HepG2 (cell line): ENCODE data around the gene ADAM22. TPM values are rescaled to one million over a fixed set of nuclear protein-coding genes. Genes with fewer than 3 reads are reported as not detected.
A peak's percentile ranks its signal among the peaks of the same experiment; 100 is the strongest.

Experiments used
- BCL3 ChIP-seq: sonication (generic); formaldehyde crosslinking; IDR thresholded peaks from 2 replicates; pipeline ENCODE4 v1.5.1; 2020; ENCODE audit warnings: mild to moderate bottlenecking, missing genetic modification reagents, moderate library complexity
- BORCS8-MEF2B ChIP-seq: sonication (generic); formaldehyde crosslinking; IDR thresholded peaks from 2 replicates; pipeline ENCODE4 v1.8.0; 2022; ENCODE audit warnings: mild to moderate bottlenecking, missing genetic modification reagents
- GMEB2 ChIP-seq: IDR thresholded peaks from 2 replicates; pipeline ENCODE4 v1.6.1; 2016; ENCODE audit warnings: missing biosample characterization, missing genetic modification reagents, low read depth
- KDM2A ChIP-seq: sonication (generic); formaldehyde crosslinking; IDR thresholded peaks from 2 replicates; pipeline ENCODE4 v1.4.0; 2020; ENCODE audit warnings: low read depth, missing genetic modification reagents, borderline replicate concordance
- MATR3 ChIP-seq: sonication (generic); formaldehyde crosslinking; IDR thresholded peaks from 2 replicates; pipeline ENCODE4 v1.4.0; 2020; ENCODE audit warnings: missing genetic modification reagents
- MNT ChIP-seq: fragments of 450-650 bp; IDR thresholded peaks from 2 replicates; pipeline ENCODE4 v1.6.1; 2016
- MYPOP ChIP-seq: sonication (generic); formaldehyde crosslinking; IDR thresholded peaks from 2 replicates; pipeline ENCODE4 v1.8.1; 2023; ENCODE audit warnings: mild to moderate bottlenecking, moderate library complexity, missing genetic modification reagents
- NCOA1 ChIP-seq: sonication (generic); formaldehyde crosslinking; IDR thresholded peaks from 2 replicates; pipeline ENCODE4 v1.9.0; 2021; ENCODE audit warnings: missing genetic modification reagents
- SMAD9 ChIP-seq: sonication (generic); formaldehyde crosslinking; IDR thresholded peaks from 2 replicates; pipeline ENCODE4 v1.5.1; 2020; ENCODE audit warnings: mild to moderate bottlenecking, missing genetic modification reagents
- SMARCC2 ChIP-seq: fragments of 450-650 bp; IDR thresholded peaks from 2 replicates; pipeline ENCODE4 v1.6.1; 2017; ENCODE audit warnings: antibody characterized with exemption, mild to moderate bottlenecking
- TCF7L2 ChIP-seq: IDR thresholded peaks from 2 replicates; pipeline ENCODE4 v1.6.1; 2011; ENCODE audit warnings: mild to moderate bottlenecking, low read depth, low read length, moderate library complexity
- ZIK1 ChIP-seq: sonication (generic); formaldehyde crosslinking; IDR thresholded peaks from 2 replicates; pipeline ENCODE4 v1.5.0; 2020; ENCODE audit warnings: mild to moderate bottlenecking, low read depth, missing genetic modification reagents, borderline replicate concordance
- ZKSCAN8 ChIP-seq: IDR thresholded peaks from 2 replicates; pipeline ENCODE4 v1.6.1; 2016; ENCODE audit warnings: borderline replicate concordance, missing genetic modification reagents, missing compliant biosample characterization
- ZNF225 ChIP-seq: sonication (generic); formaldehyde crosslinking; IDR thresholded peaks from 2 replicates; pipeline ENCODE4 v1.4.0; 2020; ENCODE audit warnings: mild to moderate bottlenecking, missing genetic modification reagents
- ZNF326 ChIP-seq: sonication (generic); formaldehyde crosslinking; IDR thresholded peaks from 2 replicates; pipeline ENCODE4 v1.4.0; 2020; ENCODE audit warnings: missing genetic modification reagents, borderline replicate concordance
- ZNF503 ChIP-seq: sonication (generic); formaldehyde crosslinking; IDR thresholded peaks from 2 replicates; pipeline ENCODE4 v1.4.0; 2020; ENCODE audit warnings: missing genetic modification reagents
- ZNF510 ChIP-seq: sonication (generic); formaldehyde crosslinking; IDR thresholded peaks from 2 replicates; pipeline ENCODE4 v1.4.0; 2020; ENCODE audit warnings: low read depth, mild to moderate bottlenecking, missing genetic modification reagents
- ZNF672 ChIP-seq: sonication (generic); formaldehyde crosslinking; IDR thresholded peaks from 2 replicates; pipeline ENCODE4 v1.8.1; 2022; ENCODE audit warnings: missing genetic modification reagents
- ZNF839 ChIP-seq: sonication (generic); formaldehyde crosslinking; IDR thresholded peaks from 2 replicates; pipeline ENCODE4 v1.4.0; 2020; ENCODE audit warnings: missing genetic modification reagents, mild to moderate bottlenecking, borderline replicate concordance
- polyA plus RNA-seq, 8 experiments: library from polyadenylated mRNA; depleted of rRNA in 3 of 8; stranded (reverse) in 7 of 8; unstranded in 1 of 8; fragments of >200 nt; fragmentation: Illumina TruSeq in 4 of 8; extraction: Trizol in 4 of 8; gene quantifications; 2 replicates each; pipeline versions ENCODE4 v1.2.1 to v1.2.3, GENCODE V29; 2011 to 2016; ENCODE audit warnings: low read depth in 4 of 8, missing spikeins in 1 of 8, mixed read lengths in 1 of 8; ENCODE audit not compliant: insufficient read depth in 1 of 8
- total RNA-seq, 5 experiments: library from RNA; depleted of rRNA; stranded (reverse); fragments of >200 nt; fragmentation: Illumina TruSeq; extraction: Trizol; gene quantifications; 2 replicates each; pipeline ENCODE4 v1.2.3, GENCODE V29; 2016; ENCODE audit warnings: low read depth in 1 of 5

Gene ADAM22
- total and polyA plus RNA-seq, 2 of the 13 experiments (the other 11 are each of a cell fraction or from before 2014, with no cell fraction given), result 1.9 to 6.7 TPM

GRCh38 chr7:87933953-87934698 lies at the start of gene ADAM22 (continued):
- no peak for TF ChIP-seq ZKSCAN8 (CRISPR knock-in tag)
- no peak for TF ChIP-seq MATR3
- TF ChIP-seq SMAD9 (CRISPR knock-in tag), result no peak
- no peak for TF ChIP-seq BCL3 (CRISPR knock-in tag)
- TF ChIP-seq KDM2A, result peak; percentile 57; the same call in 1 of the 2 replicates
- TF ChIP-seq ZNF672, result 0 out of 2 replicates have a peak, but pooled peaks have one; percentile 26
- no peak for TF ChIP-seq ZNF326 (CRISPR knock-in tag)
- 0 out of 2 replicates have a peak, but pooled peaks have one; percentile 48 for TF ChIP-seq ZNF503 (CRISPR knock-in tag)
- TF ChIP-seq MYPOP (CRISPR knock-in tag), result peak; percentile 94
- peak; percentile 51; the same call in 1 of the 2 replicates for TF ChIP-seq BORCS8-MEF2B
- no peak for TF ChIP-seq MNT
- no peak for TF ChIP-seq TCF7L2
- TF ChIP-seq ZIK1 (CRISPR knock-in tag), result no peak
- TF ChIP-seq ZNF225 (CRISPR knock-in tag), result no peak
- no peak for TF ChIP-seq ZNF839 (CRISPR knock-in tag)
- TF ChIP-seq GMEB2 (CRISPR knock-in tag), result peak; percentile 58; the same call in 1 of the 2 replicates
- TF ChIP-seq ZNF510 (CRISPR knock-in tag), result no peak
- TF ChIP-seq NCOA1 (CRISPR knock-in tag), result peak; percentile 90
- TF ChIP-seq SMARCC2, result no peak
